Activated CD4-positive, CD25-positive, alpha-beta regulatory T cell treated with anti-CD3 and anti-CD28 coated beads, Interleukin-2, amount 50 U/mL, for 16 hours (primary cell): ENCODE results near the gene IGFALS.
"Not testable (repeated sequence)": the region's sequence is repeated elsewhere in the genome, so short reads cannot be mapped to it uniquely, and the experiment has no call there.

Experiments used
- DNase-seq: peaks from one replicate; pipeline ENCODE4 v3.0.0-alpha.2; 2020; ENCODE audit warnings: low read depth, low spot score

The IGFALS gene

GRCh38 chr16:1818204-1818872 is 24.8 kb upstream of the IGFALS start:
- DNase-seq, result no peak

- no peak for DNase-seq
These were observed 24.2 kb upstream of the IGFALS start for GRCh38 chr16:1817716-1818115.

GRCh38 chr16:1817276-1817589 is 23.7 kb upstream of the IGFALS start:
- no peak for DNase-seq

- DNase-seq, result no peak
These were observed 23.1 kb upstream of the IGFALS start for GRCh38 chr16:1816396-1817275.

- DNase-seq, result no peak
These were observed 22.0 kb upstream of the IGFALS start for GRCh38 chr16:1815461-1815860.

GRCh38 chr16:1812732-1813163 is 19.2 kb upstream of the IGFALS start:
- DNase-seq, result no peak

GRCh38 chr16:1810536-1810935 is 17.0 kb upstream of the IGFALS start:
- no peak for DNase-seq

GRCh38 chr16:1810106-1810505 is 16.6 kb upstream of the IGFALS start:
- no peak for DNase-seq

- DNase-seq, result no peak
These were observed 15.8 kb upstream of the IGFALS start for GRCh38 chr16:1809281-1809801.

GRCh38 chr16:1808691-1809090 is 15.2 kb upstream of the IGFALS start:
- no peak for DNase-seq

GRCh38 chr16:1807626-1808025 is 14.1 kb upstream of the IGFALS start:
- no peak for DNase-seq

GRCh38 chr16:1800701-1801100 is 7.2 kb upstream of the IGFALS start:
- no peak for DNase-seq

- DNase-seq, result not testable (repeated sequence)
These were observed 5.8 kb upstream of the IGFALS start for GRCh38 chr16:1799263-1799662.

GRCh38 chr16:1794908-1795666 is 1.6 kb upstream of the IGFALS start:
- DNase-seq, result no peak

- no peak for DNase-seq
These were observed 841 bp upstream of the IGFALS start for GRCh38 chr16:1794221-1794871.

- DNase-seq, result no peak
These were observed 498 bp downstream of the IGFALS start for GRCh38 chr16:1792836-1793577.

- DNase-seq, result no peak
These were observed 1.3 kb downstream of the IGFALS start for GRCh38 chr16:1791943-1792812.

- DNase-seq, result no peak
These were observed 2.1 kb downstream of the IGFALS start for GRCh38 chr16:1791256-1791942.

- DNase-seq, result no peak
These were observed 2.8 kb downstream of the IGFALS start for GRCh38 chr16:1790611-1791255.
